Endothelial cell of umbilical vein (primary cell): ENCODE measurements around the gene MTG2. TPM values are rescaled to one million over a fixed set of nuclear protein-coding genes. Genes with fewer than 3 reads are reported as not detected.

Experiments
- BruUV-seq: library from RNA; stranded (reverse); fragments of 400-500 nt; replicated peaks from 2 replicates; lab custom pipeline; 2021; lab: Mats Ljungman, UMichigan
- CTCF ChIA-PET: fragments of 300-600, 350-600 bp; sonication (Branson Sonifier 250); formaldehyde crosslinking; loops from one replicate; lab custom pipeline; 2021; ENCODE audit warnings: antibody characterized with exemption, inconsistent platforms; lab: Charles Lee
- POLR2A ChIA-PET: fragments of 300-600, 350-600 bp; sonication (Branson Sonifier 250); formaldehyde crosslinking; loops from one replicate; lab custom pipeline; 2021; ENCODE audit warnings: antibody characterized with exemption, inconsistent platforms; lab: Charles Lee
- DNase-seq: peaks from one replicate; pipeline ENCODE4 v3.0.0-alpha.2; 2011; ENCODE audit warnings: low read depth, low spot score
- FAIRE-seq: peaks from 2 replicates; lab custom pipeline; 2011; peaks lifted over from hg19 to GRCh38; lab: Jason Lieb, UNC
- H2AFZ ChIP-seq: 2 replicates; pipeline ENCODE4 v1.6.0; 2012; ENCODE audit warnings: low read depth, low read length, control low read depth, inconsistent platforms
- H3K27ac ChIP-seq: 2 replicates; pipeline ENCODE4 v1.5.1; 2011; ENCODE audit warnings: low read depth, mild to moderate bottlenecking, control low read depth, low read length, moderate library complexity; ENCODE audit not compliant: insufficient read depth
- H3K27me3 ChIP-seq, 2 experiments: 2 replicates each; pipeline versions ENCODE4 v1.6.0 to v1.6.1; 2011; ENCODE audit warnings: low read length in 2 of 2, mixed read lengths in 1 of 2; ENCODE audit not compliant: control insufficient read depth in 2 of 2, insufficient read depth in 2 of 2
- H3K36me3 ChIP-seq, 2 experiments: 2 replicates in 1 of 2; 3 replicates in 1 of 2; pipeline ENCODE4 v1.5.1; 2011; ENCODE audit warnings: low read length in 2 of 2, mild to moderate bottlenecking in 1 of 2, moderate library complexity in 1 of 2; ENCODE audit not compliant: control insufficient read depth in 2 of 2, insufficient read depth in 2 of 2; ENCODE audit errors: extremely low read depth in 1 of 2
- H3K4me1 ChIP-seq: 3 replicates; pipeline ENCODE4 v1.5.1; 2011; ENCODE audit warnings: mild to moderate bottlenecking, low read length; ENCODE audit not compliant: control insufficient read depth, insufficient read depth; ENCODE audit errors: extremely low read depth
- H3K4me2 ChIP-seq: 2 replicates; pipeline ENCODE4 v1.6.1; 2011; ENCODE audit warnings: low read length, control low read depth, mixed read lengths; ENCODE audit not compliant: insufficient read depth
- H3K4me3 ChIP-seq, 3 experiments: fragments of 200-600 bp in 1 of 3; sonication (generic), shearing (Covaris generic) in 1 of 3; replicated peaks in 1 of 3; 2 replicates each; pipeline ENCODE4 v1.5.1; 2011 to 2016; ENCODE audit warnings: control low read depth in 3 of 3, low read length in 3 of 3, mild to moderate bottlenecking in 2 of 3, inconsistent platforms in 1 of 3, low read depth in 1 of 3, moderate library complexity in 1 of 3; ENCODE audit not compliant: insufficient read depth in 1 of 3
- H3K79me2 ChIP-seq: 2 replicates; pipeline ENCODE4 v1.6.0; 2012; ENCODE audit warnings: low read length, inconsistent platforms; ENCODE audit not compliant: control insufficient read depth, insufficient read depth
- H3K9ac ChIP-seq: replicated peaks from 2 replicates; pipeline ENCODE3; 2011; ENCODE audit warnings: low read length, control low read depth; ENCODE audit not compliant: insufficient read depth; ENCODE audit errors: extremely low read depth
- H3K9me1 ChIP-seq: replicated peaks from 3 replicates; pipeline ENCODE4 v1.6.0; 2011; ENCODE audit warnings: mild to moderate bottlenecking, low read length; ENCODE audit not compliant: control insufficient read depth, insufficient read depth; ENCODE audit errors: extremely low read depth
- H3K9me3 ChIP-seq: replicated peaks from 2 replicates; pipeline ENCODE4 v1.5.1; 2012; ENCODE audit warnings: low read length, inconsistent platforms; ENCODE audit not compliant: control insufficient read depth, insufficient read depth
- H4K20me1 ChIP-seq: replicated peaks from 2 replicates; pipeline ENCODE3; 2011; ENCODE audit warnings: mild to moderate bottlenecking, low read length; ENCODE audit not compliant: control insufficient read depth, insufficient read depth; ENCODE audit errors: extremely low read depth
- CTCF ChIP-seq, 2 donors: IDR thresholded peaks; 1 replicate in 1 of 2; 2 replicates in 1 of 2; pipeline ENCODE4 v1.5.1; 2011; ENCODE audit warnings: low read length in 2 of 2, mild to moderate bottlenecking in 2 of 2, moderate library complexity in 2 of 2, control low read depth in 1 of 2, inconsistent platforms in 1 of 2, low read depth in 1 of 2; ENCODE audit not compliant: insufficient read depth in 1 of 2; ENCODE audit errors: extremely low read depth in 1 of 2
- EZH2 ChIP-seq: IDR thresholded peaks from 2 replicates; pipeline ENCODE4 v1.6.1; 2012; ENCODE audit warnings: borderline replicate concordance, low read depth, mild to moderate bottlenecking, moderate library complexity, low read length, inconsistent platforms; ENCODE audit not compliant: severe bottlenecking
- FOS ChIP-seq: IDR thresholded peaks from 2 replicates; pipeline ENCODE4 v1.6.1; 2011; ENCODE audit warnings: mild to moderate bottlenecking, low read length, moderate library complexity, borderline replicate concordance; ENCODE audit not compliant: insufficient read depth
- GATA2 ChIP-seq: IDR thresholded peaks from 2 replicates; pipeline ENCODE4 v1.7.0; 2011; ENCODE audit warnings: low read depth, mild to moderate bottlenecking, moderate library complexity, mixed read lengths, low read length; ENCODE audit not compliant: insufficient read length, insufficient read depth
- JUN ChIP-seq: IDR thresholded peaks from 2 replicates; pipeline ENCODE4 v1.6.1; 2011; ENCODE audit warnings: borderline replicate concordance, low read depth; ENCODE audit not compliant: insufficient read length, insufficient read depth
- MAX ChIP-seq: IDR thresholded peaks from 2 replicates; pipeline ENCODE4 v1.6.1; 2011; ENCODE audit not compliant: insufficient read depth, insufficient read length
- MYC ChIP-seq: IDR thresholded peaks from one replicate; pipeline ENCODE4 v1.6.1; 2011; ENCODE audit warnings: mild to moderate bottlenecking, low read depth, low read length
- POLR2A ChIP-seq: IDR thresholded peaks from 2 replicates; pipeline ENCODE4 v1.6.1; 2012; ENCODE audit warnings: low read depth, mild to moderate bottlenecking, control low read depth, low read length
- POLR2AphosphoS5 ChIP-seq: IDR thresholded peaks from 2 replicates; pipeline ENCODE4 v1.6.1; 2012; ENCODE audit warnings: low read depth, mild to moderate bottlenecking, control low read depth, low read length, moderate library complexity; ENCODE audit not compliant: insufficient read depth
- dilution Hi-C: fragments of 300-500 bp; cut with MboI; formaldehyde crosslinking; loops from one replicate; pipeline ENCODE4 v1.15.0; 2019; ENCODE audit warnings: low sequenced_read_pairs; ENCODE audit not compliant: extremely low pct_ligation_motif_present
- intact Hi-C: fragments of 100-400 bp; cut with micrococcal nuclease; formaldehyde crosslinking; loops from one replicate; pipeline ENCODE4 v1.10.0; 2022
- polyA plus RNA-seq, 4 experiments: library from polyadenylated mRNA; depleted of rRNA in 3 of 4; stranded (reverse) in 3 of 4; unstranded in 1 of 4; fragments of >200 nt; gene quantifications; 2 replicates each; pipeline versions ENCODE4 v1.2.1 to v1.2.3, GENCODE V29; 2011 to 2012; ENCODE audit warnings: missing spikeins in 1 of 4
- total RNA-seq: library from RNA; stranded (reverse); gene quantifications from 2 replicates; pipeline ENCODE4 v1.2.3, GENCODE V29; 2021

MTG2 gene
- total and polyA plus RNA-seq, 2 donors (not counting 3 experiments of a cell fraction or from before 2014, with no cell fraction given) = 19.9 to 31.6 TPM

- Histone ChIP-seq H3K27ac (no peak overlapping the region), H3K79me2 (no peaks in the 10 kb centered on the region), H2AFZ (no peak overlapping the region), H4K20me1 (no peaks in the 10 kb centered on the region), H3K9me1 (no peaks in the 10 kb centered on the region), H3K27me3 (no peaks in the 10 kb centered on the region), H3K9me3 (no peaks in the 10 kb centered on the region), H3K4me1 (no peaks in the 10 kb centered on the region), H3K36me3 (peaks cover 0 to 6% of the 10 kb centered on the region in 2 experiments), H3K9ac (no peak overlapping the region), H3K4me2 (no peak overlapping the region), H3K4me3 (no peak overlapping the region)
- TF ChIP-seq POLR2A (no peak), CTCF (IDR thresholded peaks at IDR 0.05; ENCODE audit: extremely low read depth in 1 of 2, insufficient read depth in 1 of 2, low read depth in 1 of 2, low read length in 2 of 2) (no peak), POLR2AphosphoS5 (no peak), JUN (no peak), FOS (no peak), EZH2 (no peak), MAX (no peak), MYC (no peak), GATA2 (no peak)
- dilution Hi-C loops = no loop called here
- DNase-seq = no peak
- intact Hi-C loops = no loop called here
- POLR2A ChIA-PET = no interaction called here
- BruUV-seq = no TSS peak
- CTCF ChIA-PET = no interaction called here
- no peak for FAIRE-seq
Measured at GRCh38 chr20:62246872-62247652, 64.2 kb downstream of the MTG2 start.
